Astrocyte of the cerebellum (primary cell): ENCODE data around the gene TASOR2.

ENCODE experiments used
- DNase-seq: peaks from one replicate; pipeline ENCODE4 v3.0.0-alpha.2; 2011; ENCODE audit warnings: low read depth
- H3K4me3 ChIP-seq: 2 replicates; pipeline ENCODE4 v1.5.1; 2011; ENCODE audit warnings: mild to moderate bottlenecking, low read depth, low read length, moderate library complexity
- CTCF ChIP-seq: IDR thresholded peaks from 2 replicates; pipeline ENCODE4 v1.5.1; 2012; ENCODE audit warnings: low read length, low read depth, moderate library complexity, mild to moderate bottlenecking; ENCODE audit errors: missing control alignments
- in situ Hi-C: cut with HindIII; loops from 2 replicates; pipeline ENCODE4 v1.10.0; 2017; ENCODE audit warnings: low sequenced_read_pairs

The TASOR2 gene

GRCh38 chr10:5641501-5641900 is 43.1 kb upstream of the TASOR2 start:
- no peak for DNase-seq
- no peak overlapping the region for H3K4me3 ChIP-seq
- no peak for TF ChIP-seq CTCF
- in situ Hi-C loops, result no loop called here

- no peak for DNase-seq
- no peak for TF ChIP-seq CTCF
- no peak overlapping the region for H3K4me3 ChIP-seq
- in situ Hi-C loops, result no loop called here
These were observed 41.1 kb upstream of the TASOR2 start for GRCh38 chr10:5643346-5644067.

- TF ChIP-seq CTCF, result no peak
- in situ Hi-C loops, result no loop called here
These were observed 39.7 kb upstream of the TASOR2 start for GRCh38 chr10:5644930-5645329.

GRCh38 chr10:5645375-5645774 is 39.3 kb upstream of the TASOR2 start:
- H3K4me3 ChIP-seq, result no peak overlapping the region
- no peak for TF ChIP-seq CTCF
- in situ Hi-C loops, result no loop called here
- DNase-seq, result no peak

More at GRCh38 chr10:5644930-5645329, 39.7 kb upstream of the TASOR2 start:
- H3K4me3 ChIP-seq, result no peak overlapping the region
- no peak for DNase-seq

GRCh38 chr10:5645944-5646617 is 38.6 kb upstream of the TASOR2 start:
- TF ChIP-seq CTCF, result no peak
- H3K4me3 ChIP-seq, result no peak overlapping the region
- no peak for DNase-seq
- in situ Hi-C loops, result no loop called here

- DNase-seq, result no peak
- in situ Hi-C loops, result no loop called here
- H3K4me3 ChIP-seq, result no peak overlapping the region
- no peak for TF ChIP-seq CTCF
These were observed 37.0 kb upstream of the TASOR2 start for GRCh38 chr10:5647507-5648240.
